Tibial nerve (tissue), 4 donors: Measurements from ENCODE around the gene TMEM258. TPM values are rescaled to one million over a fixed set of nuclear protein-coding genes. Genes with fewer than 3 reads are reported as not detected.

Source experiments
- DNase-seq, 2 donors: peaks; one replicate each; pipeline ENCODE4 v3.0.0-alpha.2; 2019; ENCODE audit warnings: low spot score in 2 of 2
- H3K27ac ChIP-seq, 4 donors: fragments of 200-600 bp; sonication (generic) in 3 of 4; one replicate each; pipeline ENCODE4 v1.5.1; 2017 to 2019; ENCODE audit warnings: mild to moderate bottlenecking in 1 of 4
- H3K27me3 ChIP-seq, 2 donors: fragments of 200-600 bp; sonication (generic) in 1 of 2; one replicate each; pipeline versions ENCODE4 v1.5.1 to v1.6.0; 2017 to 2019
- H3K36me3 ChIP-seq, 3 donors: fragments of 200-600 bp; sonication (generic); one replicate each; pipeline ENCODE4 v1.5.1; 2018 to 2019
- H3K4me1 ChIP-seq, 4 donors: fragments of 200-600 bp; sonication (generic) in 3 of 4; one replicate each; pipeline ENCODE4 v1.5.1; 2017 to 2019
- H3K4me3 ChIP-seq, 4 donors: fragments of 200-600 bp; sonication (generic) in 3 of 4; one replicate each; pipeline ENCODE4 v1.5.1; 2017 to 2019; ENCODE audit warnings: mild to moderate bottlenecking in 1 of 4, moderate library complexity in 1 of 4
- H3K9me3 ChIP-seq, 4 donors: fragments of 200-600 bp; sonication (generic) in 3 of 4; one replicate each; pipeline ENCODE4 v1.5.1; 2017 to 2019
- EP300 ChIP-seq, 2 donors: sonication (generic); formaldehyde crosslinking; IDR thresholded peaks; one replicate each; pipeline ENCODE4 v1.6.1; 2017; ENCODE audit warnings: antibody characterized with exemption in 2 of 2, mild to moderate bottlenecking in 1 of 2
- POLR2A ChIP-seq, 2 donors: fragments of 450-650 bp; IDR thresholded peaks; one replicate each; pipeline ENCODE4 v1.6.1; 2017; ENCODE audit warnings: antibody characterized with exemption in 2 of 2, mild to moderate bottlenecking in 2 of 2, moderate library complexity in 2 of 2
- WGBS, 2 donors: methylation state at CpG; one replicate each; pipeline ENCODE4 v1.1.5; 2018; 5-methylcytosine and 5-hydroxymethylcytosine counted together
- total RNA-seq, 4 donors: library from RNA; depleted of rRNA; stranded (reverse); fragments of >200 nt; gene quantifications; one replicate each; pipeline ENCODE4 v1.1.0, GENCODE V29; 2016
- TF ChIP-seq, protein P1 (sequence below), 5 experiments: fragments of 200-600 bp in 3 of 5; fragments of 450-650 bp in 2 of 5; sonication (generic) in 3 of 5; IDR thresholded peaks; one replicate each; pipeline ENCODE4 v1.5.1; 2016 to 2019; ENCODE audit warnings: antibody characterized with exemption in 5 of 5, mild to moderate bottlenecking in 3 of 5, moderate library complexity in 2 of 5

TMEM258 gene
- total RNA-seq, 4 donors from 2014 or later, result 21.9 to 56.7 (median 45.2) TPM

DNA sequence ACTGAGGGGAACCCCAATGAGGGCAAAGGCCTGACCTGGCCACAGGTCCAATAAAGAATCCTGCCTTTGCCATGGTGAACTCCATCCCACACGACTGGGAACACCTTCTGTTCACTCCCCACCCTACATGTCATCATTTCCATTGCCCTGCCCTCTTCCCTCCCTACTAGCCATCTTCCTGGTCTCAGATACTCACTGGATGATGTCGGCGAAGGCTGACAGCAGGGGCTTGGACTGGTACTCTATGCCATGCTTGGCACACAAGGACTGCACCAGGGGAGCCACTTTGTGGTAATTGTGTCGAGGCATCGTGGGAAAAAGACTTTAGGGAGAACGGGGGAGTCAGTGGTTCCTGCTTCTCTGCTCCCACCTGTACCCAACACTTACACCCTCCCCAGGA, 10.2 kb upstream of the TMEM258 start:
- Histone ChIP-seq H3K4me3 (no peak overlapping the region), H3K27me3 (no peaks in the 10 kb centered on the region), H3K36me3 (peaks cover 0 to 67% (median 4%) of the 10 kb centered on the region in 3 donors), H3K4me1 (peaks cover 0 to 2% (median 0%) of the 10 kb centered on the region in 4 donors), H3K27ac (no peak overlapping the region), H3K9me3 (no peaks in the 10 kb centered on the region)
- DNase-seq, result no peak
- 85 to 94% methylated on average over 6 of the region's 6 CpGs for WGBS, 2 donors
- TF ChIP-seq POLR2A (IDR thresholded peaks at IDR 0.05) (no peak), EP300 (IDR thresholded peaks at IDR 0.05) (no peak)
- TF ChIP-seq, protein P1, sequence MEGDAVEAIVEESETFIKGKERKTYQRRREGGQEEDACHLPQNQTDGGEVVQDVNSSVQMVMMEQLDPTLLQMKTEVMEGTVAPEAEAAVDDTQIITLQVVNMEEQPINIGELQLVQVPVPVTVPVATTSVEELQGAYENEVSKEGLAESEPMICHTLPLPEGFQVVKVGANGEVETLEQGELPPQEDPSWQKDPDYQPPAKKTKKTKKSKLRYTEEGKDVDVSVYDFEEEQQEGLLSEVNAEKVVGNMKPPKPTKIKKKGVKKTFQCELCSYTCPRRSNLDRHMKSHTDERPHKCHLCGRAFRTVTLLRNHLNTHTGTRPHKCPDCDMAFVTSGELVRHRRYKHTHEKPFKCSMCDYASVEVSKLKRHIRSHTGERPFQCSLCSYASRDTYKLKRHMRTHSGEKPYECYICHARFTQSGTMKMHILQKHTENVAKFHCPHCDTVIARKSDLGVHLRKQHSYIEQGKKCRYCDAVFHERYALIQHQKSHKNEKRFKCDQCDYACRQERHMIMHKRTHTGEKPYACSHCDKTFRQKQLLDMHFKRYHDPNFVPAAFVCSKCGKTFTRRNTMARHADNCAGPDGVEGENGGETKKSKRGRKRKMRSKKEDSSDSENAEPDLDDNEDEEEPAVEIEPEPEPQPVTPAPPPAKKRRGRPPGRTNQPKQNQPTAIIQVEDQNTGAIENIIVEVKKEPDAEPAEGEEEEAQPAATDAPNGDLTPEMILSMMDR (IDR thresholded peaks at IDR 0.05), result no peak

DNA sequence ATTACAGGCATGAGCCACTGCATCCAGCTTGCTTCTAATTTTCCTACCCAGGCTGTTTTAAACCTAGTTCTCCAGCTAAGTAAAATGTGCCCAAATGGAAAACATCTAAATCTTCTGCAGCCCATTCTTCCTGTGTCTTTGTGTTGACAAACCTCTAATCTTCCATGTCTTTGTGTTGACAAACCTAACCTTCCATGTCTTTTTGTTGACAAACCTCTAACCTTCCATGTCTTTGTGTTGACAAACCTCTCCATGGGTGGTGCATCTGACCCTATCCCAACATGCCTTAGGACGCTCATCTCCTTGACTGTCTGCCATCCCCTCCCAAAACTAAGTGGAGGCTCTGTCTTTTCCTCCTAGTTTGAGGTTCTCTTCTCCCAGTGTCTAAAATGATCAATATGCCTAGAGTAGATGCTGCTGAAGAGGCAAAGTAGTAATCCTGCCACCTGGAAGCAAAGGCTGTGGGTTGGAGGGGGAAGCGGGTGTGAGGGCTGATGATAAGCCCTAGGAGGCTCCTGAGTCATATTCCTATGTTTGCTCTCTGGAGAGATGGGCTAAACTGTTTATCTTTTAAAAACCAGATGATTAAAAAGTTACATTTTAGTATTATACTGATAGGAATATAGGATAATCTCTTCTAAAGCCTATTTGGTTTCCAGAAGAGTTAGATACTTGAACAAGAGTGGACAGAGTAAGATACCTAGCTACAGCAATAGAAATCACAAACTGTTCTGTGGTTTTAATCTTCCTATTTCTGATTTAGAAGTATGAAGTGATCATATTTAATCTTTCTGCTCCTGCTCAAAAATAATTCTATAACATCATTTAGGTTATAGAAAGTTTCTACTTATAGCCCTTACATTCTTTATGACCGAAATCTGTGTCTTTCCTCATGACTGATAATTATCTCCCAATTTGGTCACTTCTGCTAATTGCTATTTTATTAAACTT, 8.2 kb upstream of the TMEM258 start:
- 79 to 82% methylated on average over 3 of the region's 3 CpGs for WGBS, 2 donors
- peaks cover 0 to 56% (median 4%) of the 10 kb centered on the region in 3 donors for H3K36me3 ChIP-seq
- H3K4me1 ChIP-seq, result peaks cover 0 to 10% (median 0%) of the 10 kb centered on the region in 4 donors
- TF ChIP-seq, protein P1 (IDR thresholded peaks at IDR 0.05), result no peak
- TF ChIP-seq POLR2A (IDR thresholded peaks at IDR 0.05) (no peak), EP300 (IDR thresholded peaks at IDR 0.05) (no peak)
- no peak overlapping the region for H3K4me3 ChIP-seq
- no peak for DNase-seq
- no peaks in the 10 kb centered on the region for H3K9me3 ChIP-seq
- H3K27ac ChIP-seq, result no peak overlapping the region
- H3K27me3 ChIP-seq, result no peaks in the 10 kb centered on the region

DNA sequence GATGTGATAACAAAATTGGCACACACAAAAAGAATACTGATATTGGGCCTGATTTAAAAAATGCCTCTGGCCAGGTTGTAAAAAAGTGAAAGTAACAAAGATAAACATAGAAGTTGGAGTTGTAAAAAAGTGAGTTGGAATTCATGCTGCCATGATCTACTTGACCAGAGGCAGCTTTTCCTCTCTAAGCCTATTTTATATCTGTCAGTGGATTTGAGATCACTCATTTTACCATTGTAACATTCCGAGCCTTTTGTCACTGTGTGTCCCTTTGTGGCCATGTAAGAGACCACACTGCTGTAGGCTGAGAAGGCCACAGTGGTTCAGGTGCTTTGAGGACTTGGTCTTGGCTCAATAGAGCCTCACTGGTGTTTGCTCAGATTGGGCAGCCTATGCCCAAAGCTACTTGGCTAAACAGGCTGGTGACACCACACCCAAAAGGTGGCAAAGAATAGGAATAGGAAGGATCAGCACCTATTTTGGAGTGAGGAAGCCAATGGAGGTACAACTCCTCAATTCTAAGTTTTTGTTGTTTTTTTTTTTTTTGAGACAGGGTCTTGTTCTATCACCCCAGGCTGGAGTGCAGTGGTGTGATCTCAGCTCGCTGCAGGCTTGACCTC, 7.4 kb upstream of the TMEM258 start:
- peaks cover 0 to 10% (median 0%) of the 10 kb centered on the region in 4 donors for H3K4me1 ChIP-seq
- H3K9me3 ChIP-seq, result no peaks in the 10 kb centered on the region
- H3K4me3 ChIP-seq, result no peak overlapping the region
- peaks cover 0 to 52% (median 4%) of the 10 kb centered on the region in 3 donors for H3K36me3 ChIP-seq
- TF ChIP-seq, protein P1 (IDR thresholded peaks at IDR 0.05), result no peak
- TF ChIP-seq POLR2A (IDR thresholded peaks at IDR 0.05) (no peak), EP300 (IDR thresholded peaks at IDR 0.05) (no peak)
- WGBS, 2 donors, result 89 to 93% methylated on average over 2 of the region's 2 CpGs
- no peaks in the 10 kb centered on the region for H3K27me3 ChIP-seq
- no peak overlapping the region for H3K27ac ChIP-seq
- no peak for DNase-seq

DNA sequence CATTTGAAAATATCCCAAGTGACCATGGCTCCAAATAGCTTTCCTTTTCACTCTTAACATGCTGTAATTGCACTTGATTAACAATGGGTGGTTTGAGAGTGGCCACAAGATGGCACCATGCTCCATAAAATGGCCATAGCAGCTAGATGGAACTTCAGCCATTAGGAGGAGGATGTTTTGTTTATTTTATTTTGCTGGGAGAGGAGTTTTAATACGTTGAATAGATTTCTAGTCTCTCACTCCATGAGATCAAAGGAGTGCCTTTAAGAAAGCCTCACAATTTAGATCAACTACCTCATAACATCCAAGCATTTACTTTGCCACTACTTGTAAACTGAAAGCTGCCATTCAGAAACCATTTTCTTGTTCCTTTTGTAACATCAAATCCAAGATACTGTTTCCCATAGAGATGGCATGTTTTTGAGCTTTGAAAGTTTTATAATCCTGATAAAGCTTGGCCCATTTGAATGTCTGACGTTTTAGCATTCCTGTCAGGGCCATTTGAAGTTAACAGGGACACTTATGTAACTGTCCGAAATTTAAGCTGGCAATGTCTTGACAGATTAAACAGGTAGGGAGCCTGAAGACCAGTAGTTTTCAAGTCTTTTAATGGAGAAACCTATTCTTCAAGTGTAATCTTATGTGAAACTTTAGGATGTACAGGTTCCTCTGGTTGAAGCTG, 5.0 kb upstream of the TMEM258 start:
- Histone ChIP-seq H3K4me3 (no peak overlapping the region), H3K27me3 (no peaks in the 10 kb centered on the region), H3K36me3 (peaks cover 0 to 29% (median 0%) of the 10 kb centered on the region in 3 donors), H3K27ac (peak overlapping the region; percentile 46 to 82 (median 57)), H3K4me1 (peaks cover 0 to 23% (median 9%) of the 10 kb centered on the region in 4 donors), H3K9me3 (no peaks in the 10 kb centered on the region)
- TF ChIP-seq EP300 (IDR thresholded peaks at IDR 0.05), result peak in 1 of 2 donors; percentile 55
- TF ChIP-seq, protein P1 (IDR thresholded peaks at IDR 0.05), result peak; percentile 71 to 94 (median 75)
- no peak for TF ChIP-seq POLR2A (IDR thresholded peaks at IDR 0.05)
- peak; percentile 68 to 90 for DNase-seq
- WGBS, 2 donors, result 27 to 36% methylated on average over 3 of the region's 3 CpGs
